Measurements from ENCODE around the gene SHF.

The SHF gene

DNA sequence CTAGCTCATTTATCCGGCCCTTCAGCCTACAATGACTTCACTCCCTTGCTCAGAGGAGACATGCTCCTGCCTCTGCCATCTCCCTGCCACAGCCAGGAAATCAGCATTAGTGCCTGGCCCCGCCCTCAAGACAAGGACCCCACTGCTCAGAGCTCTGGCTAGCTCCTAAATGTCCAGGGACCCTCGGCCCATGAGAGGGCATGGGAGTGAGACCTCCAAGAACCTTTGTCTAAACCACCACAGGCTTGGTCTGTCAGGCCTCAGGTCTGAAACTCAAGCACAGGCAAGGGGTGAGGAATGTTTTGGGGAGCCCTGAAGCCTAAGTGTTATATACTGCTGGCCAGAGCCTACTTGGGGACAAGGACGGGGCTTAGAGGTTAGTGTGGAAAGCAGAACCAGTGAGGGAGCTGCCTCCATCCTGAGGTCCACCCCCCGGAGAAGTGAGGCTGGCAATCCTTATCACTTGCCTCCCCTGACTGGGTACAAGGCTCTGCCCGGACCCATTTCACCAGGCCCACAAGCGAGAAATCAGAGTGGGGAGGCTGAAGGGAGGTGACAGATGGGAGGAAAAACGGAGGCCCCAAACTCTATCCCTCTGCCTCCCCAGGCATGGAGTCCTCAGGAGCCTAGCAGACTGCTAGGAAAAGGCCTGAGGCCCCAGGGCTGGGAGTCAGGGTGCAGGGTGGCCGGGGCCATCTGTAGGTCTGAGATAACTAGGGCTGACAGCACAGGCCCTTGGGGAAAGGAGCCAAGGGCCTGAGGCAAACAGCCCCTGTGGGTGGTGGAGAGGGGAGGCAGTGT is 18.8 kb downstream of the SHF start:
- DNase-seq: no peak

DNA sequence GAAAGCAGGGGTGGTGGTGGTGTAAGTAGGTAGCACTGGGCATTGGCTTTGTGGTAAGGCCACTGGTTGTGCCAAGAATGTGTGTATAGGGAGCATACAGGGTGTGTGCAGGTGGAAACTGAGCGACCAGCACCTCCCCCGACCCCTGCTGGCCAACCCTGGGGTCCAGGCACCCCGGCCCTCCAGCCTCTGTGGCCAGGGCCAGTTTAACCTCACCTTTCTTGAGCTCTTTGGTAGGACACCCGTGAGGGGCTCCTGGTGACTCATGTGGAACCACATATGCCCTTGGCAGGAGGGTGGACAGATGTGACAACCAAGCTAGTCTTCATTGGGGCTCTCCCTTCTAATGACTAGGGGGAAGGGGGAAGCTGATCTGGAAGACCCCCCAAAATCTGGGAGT is 19.5 kb downstream of the SHF start:
- no peak for DNase-seq

DNA sequence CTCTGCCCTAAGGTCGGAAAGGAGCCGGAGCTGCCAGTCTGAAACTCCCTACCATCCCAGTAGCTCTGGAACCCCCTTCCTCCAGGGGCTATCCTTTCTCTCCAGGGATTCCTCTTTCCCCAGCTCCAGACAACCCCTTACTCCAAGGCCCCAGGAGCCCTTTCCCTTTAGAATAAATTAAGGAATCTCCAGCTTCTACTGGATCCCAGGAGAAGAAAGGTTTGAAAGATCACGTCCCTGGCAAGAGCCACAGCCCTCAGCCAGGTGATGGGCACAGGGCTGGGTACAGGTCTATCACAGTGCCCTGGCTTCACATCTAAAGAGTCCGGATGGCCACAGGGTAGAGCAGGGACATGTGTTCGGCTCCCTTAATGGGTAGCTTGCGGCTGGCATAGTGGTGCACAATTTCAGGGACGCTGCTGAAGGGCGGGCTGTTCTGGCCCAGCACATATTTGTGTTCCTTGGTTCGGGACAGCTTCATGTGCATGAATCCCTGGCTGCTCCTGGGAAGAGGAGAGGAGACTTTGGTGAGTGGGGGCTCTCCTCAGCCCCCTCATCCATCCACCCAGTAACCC is 20.0 kb downstream of the SHF start:
- DNase-seq: no peak

DNA sequence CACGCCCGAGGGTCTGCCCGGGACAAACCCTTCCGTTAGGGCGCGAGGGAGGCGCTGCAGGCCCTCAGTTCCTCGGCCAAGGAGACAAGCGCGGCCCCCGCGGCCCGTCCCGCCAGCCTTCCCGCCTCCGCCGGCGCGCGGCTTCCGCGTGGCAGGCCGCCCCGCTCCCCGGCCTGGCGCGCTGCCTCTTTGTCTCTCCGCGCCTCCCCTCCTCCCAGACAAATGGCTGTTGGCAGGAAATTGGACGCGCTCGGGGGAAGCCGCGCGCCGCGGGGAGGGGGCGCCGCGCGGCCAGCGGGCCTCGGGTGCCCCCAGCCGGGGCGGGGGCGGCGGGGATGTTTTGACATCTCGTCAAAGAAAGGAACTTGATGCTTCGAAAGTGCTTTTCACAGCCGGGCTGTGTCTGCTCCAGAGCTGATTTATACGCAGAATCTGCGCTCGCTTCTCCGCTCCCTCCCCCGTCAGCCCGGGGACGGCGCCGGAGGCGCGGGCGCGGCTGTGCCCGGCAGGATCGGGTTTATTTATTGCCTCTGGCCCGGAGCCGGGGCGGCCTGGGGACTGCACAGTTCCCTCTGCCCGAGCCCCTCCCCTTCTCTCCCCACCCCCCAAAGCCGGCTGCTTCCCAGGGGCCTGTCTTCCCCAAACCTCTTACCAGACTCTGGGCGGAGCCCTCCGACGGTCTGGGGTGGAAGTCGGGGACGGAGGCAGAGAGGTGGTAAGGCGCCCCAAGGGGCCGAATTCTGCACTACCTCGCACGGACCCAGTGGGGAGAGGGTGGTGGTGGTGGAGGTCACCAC is 20.7 kb downstream of the SHF start:
- peak; percentile 65 for DNase-seq

DNA sequence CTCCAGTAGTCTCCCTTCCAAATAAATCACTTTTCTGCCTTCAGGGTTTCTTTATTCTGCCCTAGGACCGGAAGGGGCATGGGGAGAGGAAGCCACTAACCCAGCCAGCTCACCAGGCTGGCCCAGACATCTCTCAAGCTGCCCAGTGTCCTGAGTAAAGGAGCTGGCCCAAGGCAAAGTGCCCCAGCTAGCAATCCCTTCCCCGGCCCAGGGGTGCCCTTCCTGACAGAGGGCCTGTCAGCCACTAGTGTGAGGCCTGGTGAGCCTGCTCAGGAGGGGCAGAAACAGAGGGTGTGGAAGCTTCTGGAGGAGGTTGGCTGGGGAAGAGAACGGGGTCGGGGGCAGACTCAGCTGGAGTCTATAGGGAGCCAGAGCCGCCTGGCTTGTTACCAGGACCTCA is 22.2 kb downstream of the SHF start:
- DNase-seq: no peak

DNA sequence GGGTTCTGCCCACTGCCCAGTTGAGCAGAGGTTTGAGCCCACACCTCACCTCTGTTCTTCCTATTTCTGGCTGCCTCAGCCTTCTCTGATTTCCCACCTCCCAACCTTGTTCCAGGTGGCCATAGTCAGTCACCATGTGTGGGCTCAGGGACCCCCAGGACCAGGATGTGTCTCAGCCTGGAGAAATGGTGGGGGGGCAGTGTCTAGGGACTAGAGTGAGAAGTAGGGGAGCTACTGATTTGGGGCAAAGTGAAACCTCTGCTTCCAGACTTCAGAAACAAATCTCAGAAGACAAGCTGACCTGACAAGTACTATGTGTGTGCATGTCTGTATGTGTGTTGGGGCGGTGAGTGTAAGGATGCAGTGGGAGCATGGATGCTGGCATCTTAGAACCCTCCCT is 22.9 kb downstream of the SHF start:
- no peak for DNase-seq

DNA sequence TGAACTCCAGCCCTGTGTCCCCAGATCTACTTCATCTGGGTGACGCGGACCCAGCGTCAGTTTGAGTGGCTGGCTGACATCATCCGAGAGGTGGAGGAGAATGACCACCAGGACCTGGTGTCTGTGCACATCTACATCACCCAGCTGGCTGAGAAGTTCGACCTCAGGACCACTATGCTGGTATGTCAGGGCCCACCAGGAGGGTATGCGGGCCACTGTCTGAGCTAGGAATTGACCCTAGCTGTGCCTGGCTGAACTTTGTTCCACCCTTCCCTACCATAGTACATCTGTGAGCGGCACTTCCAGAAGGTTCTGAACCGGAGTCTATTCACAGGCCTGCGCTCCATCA is 24.3 kb downstream of the SHF start:
- no peak for DNase-seq

DNA sequence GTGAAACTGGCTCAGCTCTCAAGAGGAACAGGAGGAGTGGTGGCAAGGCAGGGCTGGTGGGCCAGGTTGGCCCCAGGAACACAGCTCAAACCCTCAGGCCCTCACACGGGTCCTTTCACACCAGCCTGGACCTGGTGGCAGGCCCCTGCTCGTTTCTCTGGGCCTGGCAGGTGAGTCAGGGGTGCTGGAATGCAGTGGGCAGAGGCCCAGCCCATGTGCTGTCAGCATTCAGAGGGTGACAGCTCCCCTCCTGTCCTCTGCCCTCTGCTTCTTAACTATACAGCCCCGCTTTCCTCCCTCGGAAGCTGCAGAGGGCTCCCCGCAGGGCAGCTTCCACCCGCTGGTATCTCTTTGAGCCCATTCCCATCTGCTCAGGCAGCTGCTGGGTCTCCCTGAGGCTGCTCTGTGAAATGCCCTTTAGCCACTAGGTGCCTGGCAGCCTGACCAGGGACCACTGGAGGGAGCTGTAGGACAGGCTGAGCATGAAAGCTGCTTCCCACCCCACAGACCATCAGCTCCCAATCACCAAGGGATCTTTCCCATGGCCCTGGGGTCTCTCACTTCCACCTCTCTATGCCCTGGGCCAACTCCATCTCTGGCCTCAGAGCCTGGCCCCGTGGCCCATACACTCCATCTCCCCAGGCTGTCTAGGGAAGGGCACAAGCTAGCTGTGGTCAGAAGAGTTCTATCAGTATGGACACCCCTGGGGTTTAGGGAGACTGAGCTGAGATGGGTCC is 24.8 kb downstream of the SHF start:
- peak; percentile 49 for DNase-seq

DNA sequence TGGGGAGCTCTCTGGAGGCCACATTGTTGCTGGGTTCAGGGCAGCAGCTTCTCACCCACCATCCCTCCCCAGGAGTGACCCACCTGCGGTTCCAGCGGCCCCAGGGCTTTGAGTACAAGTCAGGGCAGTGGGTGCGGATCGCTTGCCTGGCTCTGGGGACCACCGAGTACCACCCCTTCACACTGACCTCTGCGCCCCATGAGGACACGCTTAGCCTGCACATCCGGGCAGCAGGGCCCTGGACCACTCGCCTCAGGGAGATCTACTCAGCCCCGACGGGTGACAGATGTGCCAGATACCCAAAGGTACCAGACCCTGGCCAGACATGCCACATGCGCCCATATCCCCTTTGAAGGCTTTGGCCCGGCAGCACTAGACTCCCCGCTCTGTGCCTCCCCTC is 26.1 kb downstream of the SHF start:
- no peak for DNase-seq

DNA sequence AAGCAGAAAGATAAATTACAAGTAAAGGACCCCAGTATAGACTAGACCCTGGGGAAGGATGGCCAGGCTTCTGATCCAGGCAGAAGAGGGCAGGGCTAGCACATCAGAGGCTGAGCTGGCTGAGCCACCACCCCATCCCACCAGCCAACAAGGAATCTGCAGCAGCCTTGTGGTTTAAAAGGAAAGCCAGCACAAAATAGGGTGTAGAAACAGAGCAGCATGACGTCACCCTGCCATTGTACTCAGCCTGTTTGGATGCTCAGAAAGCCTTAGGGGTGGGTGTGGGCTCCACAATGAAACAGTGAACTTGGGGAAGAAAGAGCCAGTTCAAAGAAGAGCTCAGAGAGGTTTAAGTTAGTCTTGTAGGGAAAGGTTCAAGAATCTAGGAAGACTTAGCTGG is 29.8 kb downstream of the SHF start:
- no peak for DNase-seq

DNA sequence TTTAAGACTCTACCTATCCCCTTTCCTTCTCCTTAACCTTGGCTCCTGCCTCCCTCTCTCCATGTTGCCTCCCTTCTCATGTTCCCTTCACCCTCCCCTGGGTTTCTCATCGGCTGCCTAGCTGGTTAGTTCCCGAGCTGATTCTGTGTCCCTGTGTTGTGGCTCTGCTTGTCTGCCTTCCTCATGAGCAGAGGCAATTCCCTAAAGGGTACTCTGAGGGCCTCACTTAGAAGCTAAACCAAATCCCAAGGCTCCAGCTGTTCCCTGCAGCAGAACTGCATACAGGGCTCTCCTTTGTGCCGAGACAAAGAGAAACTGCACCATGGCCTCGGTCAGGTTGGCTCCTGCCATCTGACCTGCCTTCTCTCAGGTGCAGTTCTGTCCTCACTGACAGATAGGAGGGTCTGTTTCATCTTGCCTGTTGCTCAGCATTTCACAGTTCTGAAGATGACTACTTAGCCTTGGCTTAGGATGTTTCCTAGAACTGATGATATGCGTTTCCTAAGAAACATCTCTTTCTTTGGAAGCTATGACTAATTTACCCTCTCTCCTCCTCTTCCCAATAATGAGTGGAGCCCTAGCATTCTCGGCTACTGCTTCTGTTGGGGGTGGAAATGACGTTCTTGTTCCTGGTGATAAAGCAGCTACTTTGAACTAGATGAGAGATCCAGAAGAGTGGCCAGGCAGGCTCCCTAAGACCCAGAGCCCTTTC is 30.9 kb downstream of the SHF start:
- DNase-seq: no peak

DNA sequence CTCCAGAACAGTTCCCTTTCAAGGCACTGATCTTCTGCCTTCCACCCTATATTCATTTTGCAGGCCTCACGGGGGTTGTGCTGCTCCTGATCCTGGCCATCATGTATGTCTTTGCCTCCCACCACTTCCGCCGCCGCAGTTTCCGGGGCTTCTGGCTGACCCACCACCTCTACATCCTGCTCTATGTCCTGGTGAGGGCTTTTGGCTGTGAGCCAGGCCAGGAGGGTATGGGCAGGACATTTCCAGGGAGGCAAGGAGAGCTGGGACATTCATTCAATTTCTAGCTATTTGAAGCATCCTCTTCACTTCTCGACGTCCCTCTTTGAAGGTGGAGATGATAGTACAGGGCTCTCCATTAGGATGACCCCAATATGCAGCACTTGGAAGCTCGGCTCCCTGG is 32.0 kb downstream of the SHF start:
- DNase-seq: no peak

DNA sequence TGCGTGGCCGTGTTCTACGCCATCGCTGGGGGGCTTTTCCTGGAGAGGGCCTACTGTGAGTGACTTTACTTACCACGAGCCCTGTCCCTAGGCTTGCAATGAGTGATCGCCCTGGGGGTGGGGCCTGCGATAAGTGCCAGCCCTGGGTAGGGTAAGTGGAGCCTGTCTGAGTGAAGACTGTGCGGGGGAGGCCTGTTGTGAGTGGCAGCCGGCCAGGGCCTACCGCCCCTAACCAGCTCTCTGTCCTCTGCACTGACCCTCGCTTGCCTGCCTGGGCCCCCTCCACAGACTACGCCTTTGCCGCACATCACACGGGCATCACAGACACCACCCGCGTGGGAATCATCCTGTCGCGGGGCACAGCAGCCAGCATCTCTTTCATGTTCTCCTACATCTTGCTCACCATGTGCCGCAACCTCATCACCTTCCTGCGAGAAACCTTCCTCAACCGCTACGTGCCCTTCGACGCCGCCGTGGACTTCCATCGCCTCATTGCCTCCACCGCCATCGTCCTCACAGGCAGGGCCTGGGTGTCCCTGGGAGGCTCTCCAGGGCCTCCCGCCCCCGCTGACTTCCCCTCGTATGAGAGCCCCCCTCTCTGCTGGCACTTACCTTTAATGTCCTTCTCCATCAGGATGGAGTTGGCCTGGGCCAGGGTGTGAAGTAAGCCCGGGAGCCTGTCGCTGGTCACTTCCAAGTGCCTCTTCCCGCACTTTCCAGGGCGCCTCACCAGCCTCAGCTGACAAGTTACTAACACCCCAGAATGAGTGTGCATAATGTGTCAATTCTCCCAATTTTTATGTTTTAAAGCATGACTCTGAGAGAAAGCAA is 35.6 kb downstream of the SHF start:
- no peak for DNase-seq

DNA sequence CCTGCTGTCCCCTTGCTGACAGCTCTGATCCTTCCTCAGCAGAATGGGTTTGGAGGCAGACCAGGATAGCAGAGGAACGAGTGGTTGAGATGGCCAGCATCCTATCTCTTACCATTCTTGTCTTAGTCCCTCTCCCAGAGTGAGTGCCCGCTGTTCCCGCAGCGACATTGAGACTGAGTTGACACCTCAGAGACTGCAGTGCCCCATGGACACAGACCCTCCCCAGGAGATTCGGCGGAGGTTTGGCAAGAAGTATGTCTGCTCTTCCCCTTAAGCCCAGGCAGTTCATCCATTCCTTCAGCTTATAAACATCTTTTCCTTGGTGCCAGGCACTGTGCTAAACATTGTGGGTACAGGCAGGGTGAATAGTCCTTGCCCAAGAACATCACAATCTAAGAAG is 36.8 kb downstream of the SHF start:
- no peak for DNase-seq

DNA sequence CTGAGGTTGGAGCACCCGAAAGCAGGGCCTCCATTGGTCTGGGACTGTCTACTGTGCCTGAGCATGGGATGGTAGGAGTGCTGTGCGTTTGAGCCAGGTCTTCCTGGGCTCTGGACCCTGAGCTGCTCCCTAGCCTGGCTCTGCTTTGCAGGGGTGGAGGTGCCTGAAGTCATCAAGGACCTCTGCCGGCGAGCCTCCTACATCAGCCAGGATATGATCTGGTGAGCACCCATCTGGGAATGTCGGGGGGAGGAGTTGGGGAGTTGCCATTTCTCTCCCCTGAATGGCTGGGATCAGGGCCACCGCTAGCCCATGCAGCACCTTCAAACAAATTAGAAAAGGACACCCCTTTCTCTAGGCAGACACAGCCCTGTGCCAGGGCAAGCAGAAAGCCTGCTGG is 37.3 kb downstream of the SHF start:
- no peak for DNase-seq

DNA sequence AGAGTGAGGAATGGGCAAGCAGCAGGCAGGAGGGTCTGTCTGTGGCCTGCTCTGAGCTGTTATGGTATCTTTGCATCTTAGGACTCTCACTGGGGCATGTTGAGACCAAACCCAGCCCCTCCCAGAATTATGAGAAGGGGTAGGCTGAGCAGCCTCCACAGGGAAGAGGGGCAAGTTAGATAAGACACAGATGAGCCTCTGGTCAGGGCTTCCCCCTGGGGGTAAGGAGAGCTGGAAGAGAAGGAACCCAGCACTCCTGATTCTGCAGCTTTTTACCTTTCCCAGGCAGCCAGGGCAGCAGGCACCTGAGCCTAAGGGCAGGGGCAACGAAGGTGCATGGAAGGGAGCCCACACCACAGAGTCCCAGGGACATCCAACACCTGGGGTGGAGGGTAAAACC is 38.7 kb downstream of the SHF start:
- no peak for DNase-seq

DNA sequence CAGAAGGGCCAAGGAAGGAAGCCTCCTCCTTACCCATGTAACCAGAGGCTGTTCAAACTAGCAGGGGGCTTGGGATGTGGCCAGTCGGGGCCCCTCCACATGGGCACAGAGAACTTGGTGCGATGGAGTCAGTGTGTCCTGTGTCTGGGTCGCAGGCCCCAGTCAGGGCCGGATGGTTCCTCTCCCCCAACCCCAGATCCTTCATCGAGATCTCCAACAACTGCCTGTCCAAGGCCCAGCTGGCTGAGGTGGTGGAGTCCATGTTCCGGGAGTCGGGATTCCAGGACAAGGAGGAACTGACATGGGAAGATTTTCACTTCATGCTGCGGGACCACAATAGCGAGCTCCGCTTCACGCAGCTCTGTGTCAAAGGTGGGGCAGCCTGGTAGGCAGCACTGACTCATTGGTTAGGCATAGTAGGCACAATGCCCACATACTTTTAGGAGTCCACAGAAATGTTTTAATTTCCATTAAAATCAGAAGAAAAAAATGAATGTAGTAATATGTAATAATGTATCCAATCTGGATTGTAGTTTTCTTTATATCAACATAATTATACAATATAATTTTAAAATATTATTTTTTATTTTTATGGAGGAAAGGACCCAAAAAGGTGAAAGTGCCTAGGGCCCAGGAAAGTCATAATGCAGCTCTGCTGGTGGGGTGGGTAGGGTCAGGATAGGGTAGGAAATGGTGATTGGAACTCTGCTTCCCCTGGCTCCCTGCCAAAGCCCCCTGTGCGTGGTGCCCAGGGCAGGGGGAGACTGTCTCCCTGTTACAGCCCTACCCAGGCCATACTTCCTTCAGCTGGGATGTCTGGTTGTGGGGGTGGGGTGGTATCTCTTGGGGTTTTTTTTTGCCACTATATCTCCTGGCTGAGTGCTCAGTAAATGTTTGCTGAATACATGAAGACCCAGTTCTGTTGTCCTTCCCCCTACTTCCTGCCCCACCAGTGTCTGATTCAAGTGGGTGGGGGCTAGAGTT is 39.4 kb downstream of the SHF start:
- no peak for DNase-seq

DNA sequence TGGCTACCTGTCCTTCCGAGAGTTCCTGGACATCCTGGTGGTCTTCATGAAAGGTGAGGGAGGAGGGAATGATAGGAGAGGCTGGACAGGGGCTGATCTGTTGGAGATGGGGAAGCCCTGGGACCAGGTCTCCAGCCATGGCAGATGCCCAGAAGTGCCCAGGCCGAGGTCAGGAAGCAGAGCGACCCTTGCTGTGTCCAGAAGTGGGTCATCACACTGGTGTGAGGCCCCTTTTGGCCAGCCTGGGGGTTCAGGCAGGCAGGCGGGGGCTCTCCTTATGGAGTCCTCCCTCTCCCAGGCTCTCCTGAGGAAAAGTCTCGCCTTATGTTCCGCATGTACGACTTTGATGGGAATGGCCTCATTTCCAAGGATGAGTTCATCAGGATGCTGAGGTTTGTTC is 40.2 kb downstream of the SHF start:
- no peak for DNase-seq

DNA sequence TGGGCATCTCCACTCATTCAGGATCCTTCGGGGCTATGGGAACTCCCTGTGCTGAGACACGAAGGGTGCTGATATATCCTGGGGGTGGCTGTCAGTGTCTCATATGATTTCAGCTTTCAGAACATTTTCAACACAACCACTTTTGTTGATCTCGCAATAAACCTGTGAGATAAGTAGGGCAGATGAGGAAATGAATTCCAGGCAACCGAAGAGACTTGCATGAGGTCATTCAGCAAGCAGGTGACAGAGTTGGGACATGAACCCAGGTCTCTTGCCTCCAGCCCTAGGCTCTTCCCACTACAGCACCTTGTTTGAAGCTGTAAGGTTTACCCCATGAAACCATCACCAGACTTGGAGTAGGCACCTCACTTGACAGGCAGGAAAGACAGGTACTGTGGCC is 41.4 kb downstream of the SHF start:
- no peak for DNase-seq

DNA sequence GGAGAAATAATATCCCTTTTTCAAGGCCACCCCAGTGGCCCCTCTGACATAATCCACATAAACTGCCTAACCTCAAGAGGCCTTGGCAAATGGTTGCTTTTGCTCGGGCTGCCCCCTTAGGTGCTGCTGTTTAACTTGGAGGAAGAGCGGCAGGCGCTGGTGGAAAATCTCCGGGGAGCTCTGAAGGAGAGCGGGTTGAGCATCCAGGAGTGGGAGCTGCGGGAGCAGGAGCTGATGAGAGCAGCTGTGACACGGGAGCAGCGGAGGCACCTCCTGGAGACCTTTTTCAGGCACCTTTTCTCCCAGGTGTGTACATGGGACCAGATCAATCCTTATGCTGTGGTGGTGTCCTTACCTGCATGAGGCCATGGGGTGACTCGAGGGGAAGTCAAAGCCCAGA is 43.0 kb downstream of the SHF start:
- no peak for DNase-seq

DNA sequence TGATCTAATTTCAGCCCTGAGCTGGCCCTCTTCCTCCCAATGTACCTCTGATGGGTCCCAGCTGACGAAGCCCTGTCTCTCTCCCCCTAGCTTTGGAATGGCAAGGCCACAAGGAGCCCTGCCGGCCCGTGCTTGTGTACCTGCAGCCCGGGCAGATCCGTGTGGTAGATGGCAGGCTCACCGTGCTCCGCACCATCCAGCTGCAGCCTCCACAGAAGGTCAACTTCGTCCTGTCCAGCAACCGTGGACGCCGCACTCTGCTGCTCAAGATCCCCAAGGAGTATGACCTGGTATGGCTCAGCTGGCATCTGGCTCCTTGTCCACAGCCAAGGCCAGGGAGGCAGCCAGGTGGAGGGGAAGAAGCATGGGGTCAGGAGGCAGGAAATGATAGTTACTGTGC is 43.8 kb downstream of the SHF start:
- no peak for DNase-seq

Measured in activated T-cell treated with anti-CD3 and anti-CD28 coated beads for 4 hours (primary cell).